IPS DF 6.9 (cell line): ENCODE data around the gene SCRN1.

ENCODE experiments used
- DNase-seq: peaks from one replicate; pipeline ENCODE4 v3.0.0-alpha.2; 2013; ENCODE audit warnings: low read depth, low spot score
- H3K27ac ChIP-seq: one replicate; pipeline ENCODE4 v1.5.1; 2013; ENCODE audit warnings: low read length, control low read depth
- H3K27me3 ChIP-seq: 2 replicates; pipeline ENCODE4 v1.6.1; 2013; ENCODE audit warnings: mild to moderate bottlenecking, low read length; ENCODE audit not compliant: control insufficient read depth, insufficient read depth
- H3K36me3 ChIP-seq: 2 replicates; pipeline ENCODE4 v1.6.1; 2013; ENCODE audit warnings: low read length; ENCODE audit not compliant: control insufficient read depth, insufficient read depth
- H3K4me1 ChIP-seq: 2 replicates; pipeline ENCODE4 v1.6.1; 2013; ENCODE audit warnings: low read length; ENCODE audit not compliant: control insufficient read depth, insufficient read depth
- H3K4me3 ChIP-seq: 2 replicates; pipeline ENCODE4 v1.5.1; 2013; ENCODE audit warnings: mild to moderate bottlenecking, low read length
- H3K9me3 ChIP-seq: 2 replicates; pipeline ENCODE4 v1.6.1; 2013; ENCODE audit warnings: low read length, inconsistent platforms; ENCODE audit not compliant: control insufficient read depth, insufficient read depth
- WGBS: extraction: QIAGEN DNeasy Blood & Tissue Kit; methylation state at CpG from one replicate; pipeline ENCODE4 v1.1.7; 2013; ENCODE audit warnings: mixed read lengths, missing lambda C conversion rate; ENCODE audit not compliant: insufficient read length, insufficient coverage; 5-methylcytosine and 5-hydroxymethylcytosine counted together

The SCRN1 gene

DNA sequence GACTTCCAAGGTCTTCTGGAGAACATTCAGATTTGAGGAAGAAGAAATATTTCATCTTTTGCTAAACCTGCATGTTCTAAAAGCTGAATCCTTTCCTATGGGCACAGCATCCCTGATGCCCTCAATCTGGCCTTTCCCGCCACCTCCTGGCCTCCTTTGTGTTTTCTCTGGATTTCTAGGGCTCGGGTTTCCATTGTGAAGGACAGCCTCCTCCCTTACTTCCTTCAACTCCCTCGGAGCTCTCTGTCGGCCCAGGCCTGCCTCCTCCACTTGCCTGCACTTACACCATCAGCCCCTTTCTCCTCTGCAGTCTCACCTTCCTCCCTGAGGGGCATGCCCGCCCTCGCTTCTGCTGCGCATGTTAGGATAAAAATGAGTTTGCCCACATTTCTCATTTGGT, 107.9 kb downstream of the SCRN1 start:
- peaks cover 7% of the 10 kb centered on the region for H3K4me1 ChIP-seq
- no peaks in the 10 kb centered on the region for H3K27me3 ChIP-seq
- WGBS, result no CpG with 5 or more reads among the region's 7 CpGs
- H3K36me3 ChIP-seq, result no peaks in the 10 kb centered on the region
- H3K9me3 ChIP-seq, result no peaks in the 10 kb centered on the region
- H3K27ac ChIP-seq, result no peak overlapping the region
- no peak overlapping the region for H3K4me3 ChIP-seq
- no peak for DNase-seq

DNA sequence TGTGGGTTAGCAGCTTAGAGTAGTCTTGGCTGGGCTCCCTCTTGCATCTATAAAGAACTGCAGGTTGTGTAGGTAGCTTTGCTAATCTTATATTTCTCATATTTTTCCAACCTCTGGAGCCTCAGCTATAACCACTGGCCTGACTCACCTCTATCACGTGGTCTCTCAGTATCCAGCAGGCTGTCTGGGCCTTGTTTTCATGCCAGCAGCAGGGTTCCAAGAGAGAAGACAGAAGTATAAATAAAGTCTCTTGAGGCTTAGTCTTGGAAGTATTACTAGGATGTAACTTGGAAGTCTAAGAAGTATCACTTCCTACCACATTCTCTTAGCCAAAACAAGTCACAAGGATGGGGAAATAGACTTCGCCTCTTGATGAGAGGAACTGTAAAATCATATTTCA, 110.0 kb downstream of the SCRN1 start:
- no peak for DNase-seq
- H3K4me1 ChIP-seq, result peaks cover 7% of the 10 kb centered on the region
- WGBS, result no CpG with 5 or more reads among the region's 2 CpGs
- no peak overlapping the region for H3K4me3 ChIP-seq
- H3K27ac ChIP-seq, result no peak overlapping the region
- no peaks in the 10 kb centered on the region for H3K9me3 ChIP-seq
- no peaks in the 10 kb centered on the region for H3K36me3 ChIP-seq
- no peaks in the 10 kb centered on the region for H3K27me3 ChIP-seq

DNA sequence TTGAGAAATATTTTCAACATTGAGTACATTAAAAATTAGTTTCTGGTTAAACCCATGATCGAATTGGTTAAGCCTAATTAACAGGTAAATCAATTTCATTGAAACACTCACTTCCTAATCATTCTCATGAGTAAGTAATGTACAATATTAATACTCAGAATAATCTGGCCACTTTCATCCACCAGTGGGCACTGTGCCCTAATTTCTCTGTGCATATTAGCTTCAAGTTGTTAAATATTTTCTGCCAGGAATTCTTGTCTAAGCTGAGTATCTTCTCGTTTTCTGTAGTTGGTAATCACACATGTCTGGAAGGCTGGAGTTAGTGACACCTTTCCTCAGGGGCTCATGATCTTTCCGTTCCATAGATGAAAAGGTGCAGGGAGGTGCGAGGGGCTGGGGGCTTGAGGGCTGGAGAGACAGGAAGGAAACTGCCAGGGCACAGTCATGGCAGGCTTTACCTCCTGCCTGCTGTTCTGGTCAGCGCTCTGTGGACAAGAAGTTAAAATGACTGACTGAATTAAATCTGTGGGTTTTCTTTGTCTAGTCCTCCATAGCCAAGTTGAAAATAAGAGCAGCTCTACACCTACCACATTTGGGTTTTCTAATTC, 111.4 kb downstream of the SCRN1 start:
- no peak for DNase-seq
- peaks cover 5% of the 10 kb centered on the region for H3K4me1 ChIP-seq
- no CpG with 5 or more reads among the region's 5 CpGs for WGBS
- no peak overlapping the region for H3K27ac ChIP-seq
- no peaks in the 10 kb centered on the region for H3K27me3 ChIP-seq
- no peaks in the 10 kb centered on the region for H3K36me3 ChIP-seq
- H3K9me3 ChIP-seq, result no peaks in the 10 kb centered on the region
- H3K4me3 ChIP-seq, result no peak overlapping the region

DNA sequence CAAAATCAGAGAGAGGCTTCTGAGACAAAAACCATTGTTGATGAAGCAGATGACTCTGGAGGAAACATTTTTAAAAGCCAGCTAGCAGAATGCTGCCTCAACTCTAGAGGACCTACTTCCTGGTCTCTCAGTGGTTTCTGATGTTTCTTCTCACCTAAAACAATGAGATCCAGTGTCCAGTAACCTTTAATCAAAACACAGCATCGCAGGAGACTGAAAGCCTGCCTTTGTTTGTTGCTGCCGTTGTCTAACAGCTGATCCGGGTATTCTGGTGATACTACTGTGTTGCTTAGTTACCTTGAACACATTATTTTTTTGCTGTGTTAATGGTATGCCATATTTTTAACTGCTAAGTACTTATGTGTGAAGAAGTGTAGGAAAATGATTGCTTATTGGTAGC, 112.4 kb downstream of the SCRN1 start:
- Histone ChIP-seq H3K4me1 (peaks cover 2% of the 10 kb centered on the region; the same call in 1 of the 2 replicates), H3K36me3 (no peaks in the 10 kb centered on the region), H3K4me3 (no peak overlapping the region), H3K27ac (no peak overlapping the region), H3K27me3 (no peaks in the 10 kb centered on the region), H3K9me3 (no peaks in the 10 kb centered on the region)
- WGBS, result no CpG with 5 or more reads among the region's 3 CpGs
- no peak for DNase-seq

DNA sequence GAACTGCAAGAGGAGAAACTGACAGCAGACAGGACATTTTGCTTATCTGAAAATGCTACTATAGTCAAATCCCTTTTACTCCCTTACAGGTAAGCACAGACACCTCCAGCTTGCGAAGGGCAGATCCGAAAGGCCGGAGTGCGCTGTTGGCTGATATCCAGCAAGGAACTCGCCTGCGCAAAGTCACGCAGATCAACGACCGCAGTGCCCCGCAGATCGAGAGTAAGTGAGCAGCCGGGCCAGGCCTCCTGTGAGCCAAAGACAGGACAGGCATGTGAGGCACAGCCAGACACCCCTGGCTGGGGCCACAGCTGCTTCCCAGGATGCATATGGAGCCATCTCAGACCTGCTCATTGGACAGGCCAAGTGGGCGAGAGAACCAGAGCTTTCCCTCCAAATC, 113.9 kb downstream of the SCRN1 start:
- no CpG with 5 or more reads among the region's 13 CpGs for WGBS
- H3K4me3 ChIP-seq, result no peak overlapping the region; the same call in 1 of the 2 replicates
- DNase-seq, result no peak
- H3K27ac ChIP-seq, result no peak overlapping the region
- H3K36me3 ChIP-seq, result no peaks in the 10 kb centered on the region
- no peaks in the 10 kb centered on the region for H3K4me1 ChIP-seq
- no peaks in the 10 kb centered on the region for H3K9me3 ChIP-seq
- H3K27me3 ChIP-seq, result no peaks in the 10 kb centered on the region

DNA sequence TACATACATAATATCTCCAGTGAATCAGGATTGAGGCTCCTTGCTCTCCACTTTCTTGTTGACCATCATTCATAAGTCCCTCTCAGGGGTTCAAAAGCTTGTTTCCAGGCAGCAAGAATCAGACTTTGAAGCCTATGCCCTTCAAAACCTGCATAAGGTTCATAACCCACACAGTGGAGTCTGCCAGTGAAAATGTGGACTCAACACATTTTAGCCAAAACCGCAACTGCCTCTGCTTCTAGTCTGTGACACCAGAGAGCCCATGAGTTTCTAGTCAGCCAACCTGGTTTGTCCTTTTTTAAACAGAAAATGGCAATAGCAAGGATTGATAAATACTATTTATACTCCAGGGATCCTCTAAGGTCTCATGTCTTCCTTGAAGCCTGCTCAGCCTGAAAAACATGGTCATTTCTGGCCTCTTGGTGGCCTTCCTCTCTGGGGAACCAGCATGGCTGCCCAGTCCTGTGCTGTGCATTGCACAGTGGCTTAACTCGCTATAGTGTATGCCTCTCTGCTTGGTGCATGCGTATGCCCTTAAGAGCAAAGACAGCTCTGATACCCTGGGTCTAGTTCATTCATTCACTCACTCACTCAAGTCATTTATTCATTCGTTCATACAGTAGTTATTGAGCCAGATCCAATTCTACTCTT, 115.8 kb downstream of the SCRN1 start:
- DNase-seq, result no peak
- Histone ChIP-seq H3K9me3 (no peaks in the 10 kb centered on the region), H3K36me3 (no peaks in the 10 kb centered on the region), H3K27me3 (no peaks in the 10 kb centered on the region), H3K4me1 (no peaks in the 10 kb centered on the region), H3K27ac (no peak overlapping the region), H3K4me3 (no peak overlapping the region)
- WGBS, result no CpG with 5 or more reads among the region's 4 CpGs

DNA sequence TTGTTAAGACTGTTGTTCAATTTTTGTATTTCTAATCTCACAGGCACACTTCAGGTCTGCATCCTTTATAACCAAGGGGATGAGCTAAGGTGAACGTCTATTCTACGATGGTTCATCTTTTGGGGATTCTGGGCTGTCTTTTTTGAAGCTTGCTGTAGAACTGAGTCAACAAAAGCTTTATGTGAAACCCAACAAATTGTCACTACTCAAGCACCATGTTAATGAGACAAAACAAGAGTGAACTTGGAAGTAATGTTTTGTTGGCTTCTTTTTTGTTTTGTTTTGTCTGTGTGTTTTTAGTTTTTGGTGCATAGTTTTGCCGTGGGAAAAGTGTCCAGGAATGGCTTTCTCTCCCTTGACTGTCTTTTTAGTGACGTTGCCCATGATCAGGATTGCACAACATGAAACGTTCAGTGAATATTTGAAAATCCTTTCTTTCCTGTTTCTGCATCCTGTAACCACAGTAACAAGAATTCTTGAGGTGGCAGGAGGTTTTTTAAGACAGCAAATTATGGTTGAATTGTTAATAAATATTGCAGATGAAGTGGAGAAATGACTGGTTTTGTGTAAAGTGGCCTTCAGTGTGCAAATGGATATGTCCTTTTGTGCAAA, 117.7 kb downstream of the SCRN1 start:
- H3K4me1 ChIP-seq, result no peaks in the 10 kb centered on the region
- WGBS, result no CpG with 5 or more reads among the region's 5 CpGs
- H3K36me3 ChIP-seq, result no peaks in the 10 kb centered on the region
- no peak overlapping the region for H3K4me3 ChIP-seq
- DNase-seq, result no peak
- no peaks in the 10 kb centered on the region for H3K9me3 ChIP-seq
- no peaks in the 10 kb centered on the region for H3K27me3 ChIP-seq
- no peak overlapping the region for H3K27ac ChIP-seq
